Measurements from ENCODE around the gene UNC13C. TPM values are rescaled to one million over a fixed set of nuclear protein-coding genes. Genes with fewer than 3 reads are reported as not detected.
"Not testable (repeated sequence)": the region's sequence is repeated elsewhere in the genome, so short reads cannot be mapped to it uniquely, and the experiment has no call there.

UNC13C gene
- total RNA-seq, 4 donors from 2014 or later, result 0.21 to 16.8 TPM; not detected in 2

GRCh38 chr15:54424171-54424570, 445.9 kb downstream of the UNC13C start:
- TF ChIP-seq POLR2A (IDR thresholded peaks at IDR 0.05) (no peak), CTCF (IDR thresholded peaks at IDR 0.05) (no peak)
- H3K27me3 ChIP-seq, result no peaks in the 10 kb centered on the region
- H3K36me3 ChIP-seq, result no peaks in the 10 kb centered on the region
- no peak for DNase-seq
- intact Hi-C loops (cut with DNase I; ENCODE audit: low total_unique reads), result no loop called here
- H3K9me3 ChIP-seq, result no peaks in the 10 kb centered on the region
- no peak overlapping the region for H3K4me3 ChIP-seq
- no peak overlapping the region for H3K27ac ChIP-seq
- H3K4me1 ChIP-seq, result no peaks in the 10 kb centered on the region

GRCh38 chr15:54428596-54428995, 450.4 kb downstream of the UNC13C start:
- TF ChIP-seq CTCF (IDR thresholded peaks at IDR 0.05), result no peak
- no peak for TF ChIP-seq POLR2A (IDR thresholded peaks at IDR 0.05)

GRCh38 chr15:54450288-54450687, 472.0 kb downstream of the UNC13C start:
- H3K4me1 ChIP-seq; H3K36me3 ChIP-seq; H3K27ac ChIP-seq; DNase-seq; intact Hi-C loops (cut with DNase I; ENCODE audit: low total_unique reads); H3K9me3 ChIP-seq; H3K27me3 ChIP-seq; H3K4me3 ChIP-seq: not testable (repeated sequence)

More at GRCh38 chr15:54428596-54428995, 450.4 kb downstream of the UNC13C start:
- no peaks in the 10 kb centered on the region for H3K27me3 ChIP-seq
- no peak overlapping the region for H3K27ac ChIP-seq
- no peaks in the 10 kb centered on the region for H3K4me1 ChIP-seq
- intact Hi-C loops (cut with DNase I; ENCODE audit: low total_unique reads), result no loop called here
- no peaks in the 10 kb centered on the region for H3K9me3 ChIP-seq
- no peak overlapping the region for H3K4me3 ChIP-seq
- no peaks in the 10 kb centered on the region for H3K36me3 ChIP-seq
- DNase-seq, result no peak

- no peak overlapping the region for H3K27ac ChIP-seq
- no peaks in the 10 kb centered on the region for H3K27me3 ChIP-seq
- no peaks in the 10 kb centered on the region for H3K4me1 ChIP-seq
- TF ChIP-seq CTCF (IDR thresholded peaks at IDR 0.05) (no peak), POLR2A (IDR thresholded peaks at IDR 0.05) (no peak)
- H3K36me3 ChIP-seq, result no peaks in the 10 kb centered on the region
- intact Hi-C loops (cut with DNase I; ENCODE audit: low total_unique reads), result no loop called here
- H3K9me3 ChIP-seq, result peaks cover 0 to 6% of the 10 kb centered on the region in 2 donors
- no peak for DNase-seq
- H3K4me3 ChIP-seq, result no peak overlapping the region
These were observed 478.2 kb downstream of the UNC13C start for GRCh38 chr15:54456413-54456812.

- DNase-seq, result no peak
- no peak overlapping the region for H3K27ac ChIP-seq
- H3K9me3 ChIP-seq, result peaks cover 0 to 6% of the 10 kb centered on the region in 2 donors
- no peak for TF ChIP-seq CTCF (IDR thresholded peaks at IDR 0.05)
- TF ChIP-seq POLR2A (IDR thresholded peaks at IDR 0.05), result no peak
- no peak overlapping the region for H3K4me3 ChIP-seq
- intact Hi-C loops (cut with DNase I; ENCODE audit: low total_unique reads), result no loop called here
- H3K36me3 ChIP-seq, result no peaks in the 10 kb centered on the region
- no peaks in the 10 kb centered on the region for H3K4me1 ChIP-seq
- no peaks in the 10 kb centered on the region for H3K27me3 ChIP-seq
These were observed 484.3 kb downstream of the UNC13C start for GRCh38 chr15:54462511-54462913.

- H3K27me3 ChIP-seq, result no peaks in the 10 kb centered on the region
- no peak overlapping the region for H3K27ac ChIP-seq
- H3K4me1 ChIP-seq, result no peaks in the 10 kb centered on the region
- no peaks in the 10 kb centered on the region for H3K36me3 ChIP-seq
- DNase-seq, result no peak
- H3K4me3 ChIP-seq, result no peak overlapping the region
- intact Hi-C loops (cut with DNase I; ENCODE audit: low total_unique reads), result no loop called here
- no peaks in the 10 kb centered on the region for H3K9me3 ChIP-seq
- TF ChIP-seq CTCF (IDR thresholded peaks at IDR 0.05) (no peak), POLR2A (IDR thresholded peaks at IDR 0.05) (no peak)
These were observed 503.6 kb downstream of the UNC13C start for GRCh38 chr15:54481819-54482218.
